Thymus (tissue), 11 donors: ENCODE results near the gene TMEFF2. TPM values are rescaled to one million over a fixed set of nuclear protein-coding genes. Genes with fewer than 3 reads are reported as not detected.

Source experiments
- DNase-seq, 9 donors: peaks; one replicate each; pipeline ENCODE4 v3.0.0-alpha.2; 2013; ENCODE audit warnings: low spot score in 9 of 9, low read depth in 6 of 9, missing footprints in 1 of 9
- H3K27ac ChIP-seq, 2 donors: one replicate each; pipeline ENCODE4 v1.5.1; 2013; ENCODE audit warnings: control low read depth in 1 of 2, low read depth in 1 of 2, low read length in 1 of 2, mild to moderate bottlenecking in 1 of 2, moderate library complexity in 1 of 2
- H3K27me3 ChIP-seq, 2 donors: one replicate each; pipeline ENCODE4 v1.5.1; 2013; ENCODE audit warnings: low read length in 1 of 2; ENCODE audit not compliant: control insufficient read depth in 2 of 2, insufficient read depth in 1 of 2
- H3K36me3 ChIP-seq, 2 donors: one replicate each; pipeline ENCODE4 v1.5.1; 2013; ENCODE audit warnings: low read length in 1 of 2, mild to moderate bottlenecking in 1 of 2, moderate library complexity in 1 of 2; ENCODE audit not compliant: control insufficient read depth in 2 of 2, insufficient read depth in 2 of 2
- H3K4me1 ChIP-seq, 2 donors: one replicate each; pipeline ENCODE4 v1.5.1; 2013; ENCODE audit warnings: low read length in 2 of 2; ENCODE audit not compliant: control insufficient read depth in 2 of 2, insufficient read depth in 2 of 2
- H3K4me3 ChIP-seq, 2 donors: one replicate each; pipeline ENCODE4 v1.5.1; 2013; ENCODE audit warnings: low read length in 2 of 2, control low read depth in 1 of 2, mild to moderate bottlenecking in 1 of 2
- H3K9me3 ChIP-seq, 2 donors: one replicate each; pipeline ENCODE4 v1.5.1; 2013; ENCODE audit warnings: low read length in 1 of 2, mild to moderate bottlenecking in 1 of 2; ENCODE audit not compliant: control insufficient read depth in 2 of 2, insufficient read depth in 1 of 2
- WGBS: extraction: QIAGEN DNeasy Blood & Tissue Kit; methylation state at CpG from one replicate; pipeline ENCODE4 v1.1.7; 2013; 5-methylcytosine and 5-hydroxymethylcytosine counted together
- polyA plus RNA-seq: library from polyadenylated mRNA; stranded (reverse); fragments of 200-250 nt; gene quantifications from one replicate; pipeline ENCODE4 v1.2.3, GENCODE V29; 2013
- total RNA-seq: library from RNA; stranded (reverse); fragments of 120-200 nt; gene quantifications from one replicate; pipeline ENCODE4 v1.2.4, GENCODE V29; 2013
- donor health status: healthy.

TMEFF2 gene
- total and polyA plus RNA-seq, 2 donors = 0.05 to 1.2 TPM

- WGBS = 99% methylated on average over 4 of the region's 4 CpGs
- H3K36me3 ChIP-seq = no peaks in the 10 kb centered on the region
- H3K27ac ChIP-seq = no peak overlapping the region
- DNase-seq = no peak
- no peaks in the 10 kb centered on the region for H3K27me3 ChIP-seq
- H3K4me3 ChIP-seq = no peak overlapping the region
- H3K4me1 ChIP-seq = no peaks in the 10 kb centered on the region
- H3K9me3 ChIP-seq = no peaks in the 10 kb centered on the region
These were observed 145.4 kb downstream of the TMEFF2 start for GRCh38 chr2:192049362-192049761.

GRCh38 chr2:192047315-192048107 is 147.2 kb downstream of the TMEFF2 start:
- Histone ChIP-seq H3K4me3 (no peak overlapping the region), H3K27ac (no peak overlapping the region), H3K4me1 (no peaks in the 10 kb centered on the region), H3K9me3 (no peaks in the 10 kb centered on the region), H3K27me3 (no peaks in the 10 kb centered on the region), H3K36me3 (no peaks in the 10 kb centered on the region)
- DNase-seq = no peak
- 88% methylated on average over 2 of the region's 2 CpGs for WGBS

GRCh38 chr2:192044496-192044895 is 150.2 kb downstream of the TMEFF2 start:
- DNase-seq = no peak
- no peaks in the 10 kb centered on the region for H3K9me3 ChIP-seq
- 97% methylated on average over 2 of the region's 2 CpGs for WGBS
- H3K4me3 ChIP-seq = no peak overlapping the region
- H3K27me3 ChIP-seq = no peaks in the 10 kb centered on the region
- no peaks in the 10 kb centered on the region for H3K36me3 ChIP-seq
- no peak overlapping the region for H3K27ac ChIP-seq
- H3K4me1 ChIP-seq = no peaks in the 10 kb centered on the region

GRCh38 chr2:192043216-192043870 is 151.4 kb downstream of the TMEFF2 start:
- Histone ChIP-seq H3K27ac (no peak overlapping the region), H3K4me1 (no peaks in the 10 kb centered on the region), H3K27me3 (no peaks in the 10 kb centered on the region), H3K4me3 (no peak overlapping the region), H3K9me3 (no peaks in the 10 kb centered on the region), H3K36me3 (no peaks in the 10 kb centered on the region)
- no peak for DNase-seq
- 94% methylated on average over 6 of the region's 6 CpGs for whole genome bisulfite sequencing

GRCh38 chr2:192042126-192042525 is 152.6 kb downstream of the TMEFF2 start:
- no peaks in the 10 kb centered on the region for H3K36me3 ChIP-seq
- H3K27me3 ChIP-seq = no peaks in the 10 kb centered on the region
- no peak overlapping the region for H3K4me3 ChIP-seq
- WGBS = 98% methylated on average over 5 of the region's 5 CpGs
- H3K9me3 ChIP-seq = no peaks in the 10 kb centered on the region
- H3K4me1 ChIP-seq = no peaks in the 10 kb centered on the region
- no peak overlapping the region for H3K27ac ChIP-seq
- no peak for DNase-seq

GRCh38 chr2:192038110-192038509 is 156.6 kb downstream of the TMEFF2 start:
- no peaks in the 10 kb centered on the region for H3K27me3 ChIP-seq
- DNase-seq = no peak

GRCh38 chr2:192035731-192036442 is 158.8 kb downstream of the TMEFF2 start:
- 88% methylated on average over 3 of the region's 3 CpGs for WGBS
- H3K4me3 ChIP-seq = no peak overlapping the region
- H3K27ac ChIP-seq = no peak overlapping the region
- no peak for DNase-seq
- H3K27me3 ChIP-seq = no peaks in the 10 kb centered on the region
- no peaks in the 10 kb centered on the region for H3K4me1 ChIP-seq
- no peaks in the 10 kb centered on the region for H3K36me3 ChIP-seq
- H3K9me3 ChIP-seq = no peaks in the 10 kb centered on the region

More at GRCh38 chr2:192038110-192038509, 156.6 kb downstream of the TMEFF2 start:
- H3K36me3 ChIP-seq = no peaks in the 10 kb centered on the region
- 98% methylated on average over 1 of the region's 1 CpG for WGBS
- no peaks in the 10 kb centered on the region for H3K4me1 ChIP-seq
- H3K27ac ChIP-seq = no peak overlapping the region
- H3K9me3 ChIP-seq = no peaks in the 10 kb centered on the region
- H3K4me3 ChIP-seq = no peak overlapping the region

- Histone ChIP-seq H3K4me3 (no peak overlapping the region), H3K9me3 (no peaks in the 10 kb centered on the region), H3K27ac (no peak overlapping the region), H3K4me1 (no peaks in the 10 kb centered on the region), H3K27me3 (no peaks in the 10 kb centered on the region), H3K36me3 (no peaks in the 10 kb centered on the region)
- DNase-seq = no peak
- over 99% methylated on average over 3 of the region's 3 CpGs for WGBS
These were observed 163.9 kb downstream of the TMEFF2 start for GRCh38 chr2:192030856-192031255.

GRCh38 chr2:192030289-192030688 is 164.4 kb downstream of the TMEFF2 start:
- DNase-seq = no peak
- no peaks in the 10 kb centered on the region for H3K4me1 ChIP-seq
- H3K9me3 ChIP-seq = no peaks in the 10 kb centered on the region
- no peak overlapping the region for H3K4me3 ChIP-seq
- no peaks in the 10 kb centered on the region for H3K36me3 ChIP-seq
- 99% methylated on average over 1 of the region's 1 CpG for WGBS
- H3K27ac ChIP-seq = no peak overlapping the region
- no peaks in the 10 kb centered on the region for H3K27me3 ChIP-seq
